Measurements from ENCODE around the gene KIF21B. TPM values are rescaled to one million over a fixed set of nuclear protein-coding genes. Genes with fewer than 3 reads are reported as not detected.
"Not testable (repeated sequence)": the region's sequence is repeated elsewhere in the genome, so short reads cannot be mapped to it uniquely, and the experiment has no call there.

KIF21B gene
- total and polyA plus RNA-seq, 9 of the 15 experiments (the other 6 are each of a cell fraction or from before 2014, with no cell fraction given) = 0.46 to 13.4 (median 5.9) TPM

- TF ChIP-seq TCF3 (CRISPR knock-in tag; IDR thresholded peaks at IDR 0.05) = no peak
- TF ChIP-seq, protein P1, sequence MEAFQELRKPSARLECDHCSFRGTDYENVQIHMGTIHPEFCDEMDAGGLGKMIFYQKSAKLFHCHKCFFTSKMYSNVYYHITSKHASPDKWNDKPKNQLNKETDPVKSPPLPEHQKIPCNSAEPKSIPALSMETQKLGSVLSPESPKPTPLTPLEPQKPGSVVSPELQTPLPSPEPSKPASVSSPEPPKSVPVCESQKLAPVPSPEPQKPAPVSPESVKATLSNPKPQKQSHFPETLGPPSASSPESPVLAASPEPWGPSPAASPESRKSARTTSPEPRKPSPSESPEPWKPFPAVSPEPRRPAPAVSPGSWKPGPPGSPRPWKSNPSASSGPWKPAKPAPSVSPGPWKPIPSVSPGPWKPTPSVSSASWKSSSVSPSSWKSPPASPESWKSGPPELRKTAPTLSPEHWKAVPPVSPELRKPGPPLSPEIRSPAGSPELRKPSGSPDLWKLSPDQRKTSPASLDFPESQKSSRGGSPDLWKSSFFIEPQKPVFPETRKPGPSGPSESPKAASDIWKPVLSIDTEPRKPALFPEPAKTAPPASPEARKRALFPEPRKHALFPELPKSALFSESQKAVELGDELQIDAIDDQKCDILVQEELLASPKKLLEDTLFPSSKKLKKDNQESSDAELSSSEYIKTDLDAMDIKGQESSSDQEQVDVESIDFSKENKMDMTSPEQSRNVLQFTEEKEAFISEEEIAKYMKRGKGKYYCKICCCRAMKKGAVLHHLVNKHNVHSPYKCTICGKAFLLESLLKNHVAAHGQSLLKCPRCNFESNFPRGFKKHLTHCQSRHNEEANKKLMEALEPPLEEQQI (IDR thresholded peaks at IDR 0.05) = no peak
- TF ChIP-seq, protein P2, sequence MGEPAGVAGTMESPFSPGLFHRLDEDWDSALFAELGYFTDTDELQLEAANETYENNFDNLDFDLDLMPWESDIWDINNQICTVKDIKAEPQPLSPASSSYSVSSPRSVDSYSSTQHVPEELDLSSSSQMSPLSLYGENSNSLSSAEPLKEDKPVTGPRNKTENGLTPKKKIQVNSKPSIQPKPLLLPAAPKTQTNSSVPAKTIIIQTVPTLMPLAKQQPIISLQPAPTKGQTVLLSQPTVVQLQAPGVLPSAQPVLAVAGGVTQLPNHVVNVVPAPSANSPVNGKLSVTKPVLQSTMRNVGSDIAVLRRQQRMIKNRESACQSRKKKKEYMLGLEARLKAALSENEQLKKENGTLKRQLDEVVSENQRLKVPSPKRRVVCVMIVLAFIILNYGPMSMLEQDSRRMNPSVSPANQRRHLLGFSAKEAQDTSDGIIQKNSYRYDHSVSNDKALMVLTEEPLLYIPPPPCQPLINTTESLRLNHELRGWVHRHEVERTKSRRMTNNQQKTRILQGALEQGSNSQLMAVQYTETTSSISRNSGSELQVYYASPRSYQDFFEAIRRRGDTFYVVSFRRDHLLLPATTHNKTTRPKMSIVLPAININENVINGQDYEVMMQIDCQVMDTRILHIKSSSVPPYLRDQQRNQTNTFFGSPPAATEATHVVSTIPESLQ (CRISPR knock-in tag; IDR thresholded peaks at IDR 0.05) = no peak
- TF ChIP-seq, protein P3, sequence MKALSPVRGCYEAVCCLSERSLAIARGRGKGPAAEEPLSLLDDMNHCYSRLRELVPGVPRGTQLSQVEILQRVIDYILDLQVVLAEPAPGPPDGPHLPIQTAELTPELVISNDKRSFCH (CRISPR knock-in tag; IDR thresholded peaks at IDR 0.05) = no peak
- TF ChIP-seq, protein P3 (tag; IDR thresholded peaks at IDR 0.05) = no peak
Observed at GRCh38 chr1:200965111-200965805, 58.3 kb downstream of the KIF21B start (continued).

DNA sequence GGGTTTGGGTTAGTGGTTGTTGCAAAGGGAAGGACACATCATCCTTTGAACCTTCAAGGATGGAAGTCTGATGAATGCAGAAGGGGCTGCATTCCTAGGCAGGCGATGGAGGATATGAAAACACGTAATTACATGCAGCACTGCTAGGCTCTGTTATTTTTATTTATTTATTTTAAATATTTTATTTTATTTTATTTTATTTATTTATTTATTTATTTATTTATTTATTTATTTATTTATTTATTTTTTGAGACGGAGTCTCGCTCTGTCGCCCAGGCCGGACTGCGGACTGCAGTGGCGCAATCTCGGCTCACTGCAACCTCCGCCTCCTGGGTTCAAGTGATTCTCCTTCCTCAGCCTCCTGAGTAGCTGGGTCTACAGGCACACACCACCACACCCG is 59.6 kb downstream of the KIF21B start:
- H4K20me1 ChIP-seq (replicated peaks; ENCODE audit: control insufficient read depth, insufficient read depth, low read length) = peaks cover 23% of the 10 kb centered on the region; the same call in 1 of the 2 replicates
- peaks cover 43 to 70% of the 10 kb centered on the region in 2 experiments for H3K27me3 ChIP-seq (ENCODE audit: control insufficient read depth in 2 of 2, insufficient read depth in 2 of 2, low read length in 2 of 2)
- H3K9ac ChIP-seq (ENCODE audit: insufficient read depth in 1 of 2, low read depth in 2 of 2, low read length in 2 of 2); H3K4me3 ChIP-seq; H3K79me2 ChIP-seq (ENCODE audit: control insufficient read depth, insufficient read depth, low read length); ATAC-seq; FAIRE-seq; CTCF ChIA-PET (ENCODE audit: low intra/inter-chr PET ratio); BruUV-seq (replicated peaks); POLR2A ChIA-PET; H3K36me3 ChIP-seq (ENCODE audit: control insufficient read depth, insufficient read depth, low read length); DNase-seq (ENCODE audit: extremely low read depth in 1 of 4, low spot score in 3 of 4); H3K9me3 ChIP-seq (replicated peaks; ENCODE audit: control insufficient read depth, insufficient read depth, low read depth, low read length); in situ Hi-C loops (cut with MboI); H2AFZ ChIP-seq (ENCODE audit: low read depth, low read length); H3K9me1 ChIP-seq (ENCODE audit: control insufficient read depth, insufficient read depth, low read length); intact Hi-C loops (cut with micrococcal nuclease); H3K27ac ChIP-seq (ENCODE audit: extremely low read depth, low read depth, low read length); H3K4me2 ChIP-seq (ENCODE audit: insufficient read depth, low read length); H3K4me1 ChIP-seq (replicated peaks in 1 of 2; ENCODE audit: control insufficient read depth in 2 of 2, insufficient read depth in 2 of 2, low read length in 2 of 2): not testable (repeated sequence)
- 6% methylated on average over 11 of the region's 11 CpGs for WGBS (ENCODE audit: insufficient coverage, low coverage, missing lambda C conversion rate)
